ENCODE data around the gene HSCB.
A peak's percentile ranks its signal among the peaks of the same experiment; 100 is the strongest.
"Not testable (repeated sequence)": the region's sequence is repeated elsewhere in the genome, so short reads cannot be mapped to it uniquely, and the experiment has no call there.

Gene HSCB

GRCh38 chr22:28738876-28739275 is 3.0 kb upstream of the HSCB start:
- not testable (repeated sequence) for DNase-seq (ENCODE audit: low read depth)

- no peak for DNase-seq (ENCODE audit: low read depth)
Observed at GRCh38 chr22:28741200-28741784, 547 bp upstream of the HSCB start.

- DNase-seq (ENCODE audit: low read depth): no peak
Observed at GRCh38 chr22:28742562-28742962, 723 bp downstream of the HSCB start.

- DNase-seq (ENCODE audit: low read depth): no peak
Observed at GRCh38 chr22:28743852-28744251, 2.0 kb downstream of the HSCB start.

- DNase-seq (ENCODE audit: low read depth): peak; percentile 89
Observed at GRCh38 chr22:28750471-28750881, 8.6 kb downstream of the HSCB start.

- DNase-seq (ENCODE audit: low read depth): not testable (repeated sequence)
Observed at GRCh38 chr22:28754512-28754911, 12.7 kb downstream of the HSCB start.

- peak; percentile 16 for DNase-seq (ENCODE audit: low read depth)
Observed at GRCh38 chr22:28759861-28760560, 18.2 kb downstream of the HSCB start.

GRCh38 chr22:28761449-28761755 is 19.6 kb downstream of the HSCB start:
- DNase-seq (ENCODE audit: low read depth): no peak

GRCh38 chr22:28762000-28762399 is 20.2 kb downstream of the HSCB start:
- DNase-seq (ENCODE audit: low read depth): not testable (repeated sequence)

- DNase-seq (ENCODE audit: low read depth): no peak
Observed at GRCh38 chr22:28766628-28767027, 24.8 kb downstream of the HSCB start.

GRCh38 chr22:28768701-28769393 is 27.0 kb downstream of the HSCB start:
- DNase-seq (ENCODE audit: low read depth): no peak

- DNase-seq (ENCODE audit: low read depth): no peak
Observed at GRCh38 chr22:28769394-28770085, 27.7 kb downstream of the HSCB start.

- no peak for DNase-seq (ENCODE audit: low read depth)
Observed at GRCh38 chr22:28771195-28771791, 29.5 kb downstream of the HSCB start.

GRCh38 chr22:28772633-28773460 is 31.0 kb downstream of the HSCB start, which contains the start of gene CCDC117:
TSS of gene CCDC117 (plus strand) at chr22:28772695. CDS start at chr22:28772850, 155 bp downstream.
- peak; percentile 96 for DNase-seq (ENCODE audit: low read depth)

GRCh38 chr22:28773461-28773867 is 31.6 kb downstream of the HSCB start:
- DNase-seq (ENCODE audit: low read depth): no peak

GRCh38 chr22:28774378-28774777 is 32.5 kb downstream of the HSCB start:
- DNase-seq (ENCODE audit: low read depth): no peak

- no peak for DNase-seq (ENCODE audit: low read depth)
Observed at GRCh38 chr22:28779833-28780232, 38.0 kb downstream of the HSCB start.

- no peak for DNase-seq (ENCODE audit: low read depth)
Observed at GRCh38 chr22:28780296-28780695, 38.5 kb downstream of the HSCB start.

- no peak for DNase-seq (ENCODE audit: low read depth)
Observed at GRCh38 chr22:28783786-28784671, 42.2 kb downstream of the HSCB start.

- no peak for DNase-seq (ENCODE audit: low read depth)
Observed at GRCh38 chr22:28788601-28789000, 46.8 kb downstream of the HSCB start.

Data from EH (cell line).